Endometrium (tissue), 2 donors: ENCODE measurements around the gene TEX35.

Experiments used
- FAIRE-seq: peaks from 2 replicates; lab custom pipeline; 2012; peaks lifted over from hg19 to GRCh38; lab: Jason Lieb, UNC
- donor health status: control.
- donor health status: control.

Gene TEX35

DNA sequence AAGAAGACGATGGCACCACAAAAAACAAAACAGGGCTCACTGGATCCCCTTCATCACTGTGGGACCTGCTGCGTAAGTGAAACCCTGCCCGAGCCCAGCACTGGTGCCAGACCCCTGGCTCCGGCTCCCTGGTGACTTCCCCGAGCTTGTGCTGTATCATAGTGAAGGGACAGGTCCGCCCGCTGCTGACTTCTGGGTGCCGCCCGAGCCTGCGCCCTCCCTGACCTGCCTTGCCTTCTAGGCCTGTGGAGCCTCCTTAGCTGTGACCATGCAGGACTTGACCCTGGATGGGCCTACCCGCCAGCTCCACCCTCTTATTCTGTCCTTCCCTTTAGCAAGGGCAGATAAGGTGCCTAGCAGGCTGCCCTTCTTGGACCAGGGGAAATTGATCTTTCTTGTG, 7.9 kb downstream of the TEX35 start:
- no peak for FAIRE-seq

GRCh38 chr1:178521241-178521640, 8.3 kb downstream of the TEX35 start:
- FAIRE-seq, result no peak

GRCh38 chr1:178527117-178527516, 14.2 kb downstream of the TEX35 start:
- FAIRE-seq, result no peak

DNA sequence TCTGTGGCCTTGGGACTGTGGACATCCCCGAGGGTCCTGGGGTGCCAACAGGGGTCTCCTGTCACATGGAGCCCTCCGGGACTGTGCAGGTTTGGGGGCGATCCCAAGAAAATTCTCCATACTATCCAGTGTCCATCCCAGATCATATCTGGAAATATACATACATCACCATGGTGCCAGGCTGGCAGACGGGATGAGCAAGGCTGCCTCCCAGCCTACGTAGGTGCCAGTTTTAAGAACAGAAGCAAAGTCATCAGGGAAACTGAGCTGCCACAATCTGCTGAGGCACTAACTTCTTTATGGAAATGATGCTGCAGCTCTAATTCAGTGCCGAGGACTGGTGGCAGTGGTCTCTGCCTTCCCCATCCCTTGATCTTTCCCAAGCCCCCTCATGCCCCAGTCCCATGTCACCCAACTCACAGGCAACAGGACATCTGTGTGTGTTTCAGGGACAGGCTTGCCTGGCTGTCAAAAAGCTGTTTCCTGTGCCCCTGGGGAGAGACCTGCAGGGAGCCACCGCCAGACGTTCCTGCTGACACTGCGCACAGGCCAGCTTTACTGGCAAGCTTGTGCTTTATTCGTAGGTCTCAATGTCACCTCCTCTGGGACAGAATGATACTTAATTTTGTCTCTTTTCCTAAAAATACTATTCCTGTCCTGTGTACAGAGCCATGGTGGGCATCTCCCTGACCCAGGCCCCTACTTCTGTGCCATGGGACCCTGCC, 15.5 kb downstream of the TEX35 start:
- FAIRE-seq, result no peak

- FAIRE-seq, result no peak
Measured at GRCh38 chr1:178528953-178529335, 16.0 kb downstream of the TEX35 start.

DNA sequence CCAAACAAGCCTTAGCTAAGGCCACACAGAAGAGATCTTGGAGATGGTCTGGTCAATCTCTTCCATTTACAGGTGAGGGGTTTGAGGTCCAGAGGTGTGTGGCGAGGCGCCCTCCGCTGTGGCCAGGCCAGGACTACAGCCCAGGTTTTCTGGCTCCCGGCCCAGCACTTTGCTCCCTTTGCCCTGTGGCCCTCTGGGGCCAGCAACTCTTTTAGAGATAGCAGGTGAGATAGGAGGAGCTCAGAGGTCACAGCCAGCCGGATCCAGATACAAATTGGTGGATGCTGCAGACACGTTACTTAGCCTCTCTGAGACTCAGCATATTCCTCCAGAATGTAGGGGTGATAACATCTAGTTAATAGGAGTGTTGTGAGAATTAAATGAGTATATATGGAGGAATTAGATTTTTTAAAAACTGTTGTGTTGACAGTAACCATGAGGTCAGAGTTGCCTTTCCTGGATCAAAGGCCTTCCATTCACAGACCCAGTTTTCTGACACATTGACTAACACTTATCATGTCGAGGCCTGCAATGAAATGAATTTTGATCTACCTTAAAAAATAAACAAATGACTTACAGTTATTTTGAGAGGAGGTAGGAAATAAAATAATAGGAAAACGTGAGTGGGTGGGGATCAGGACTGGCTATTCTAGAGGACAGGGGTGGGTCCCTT, 16.6 kb downstream of the TEX35 start:
- FAIRE-seq, result no peak

- FAIRE-seq, result no peak
Measured at GRCh38 chr1:178530037-178530402, 17.1 kb downstream of the TEX35 start.

DNA sequence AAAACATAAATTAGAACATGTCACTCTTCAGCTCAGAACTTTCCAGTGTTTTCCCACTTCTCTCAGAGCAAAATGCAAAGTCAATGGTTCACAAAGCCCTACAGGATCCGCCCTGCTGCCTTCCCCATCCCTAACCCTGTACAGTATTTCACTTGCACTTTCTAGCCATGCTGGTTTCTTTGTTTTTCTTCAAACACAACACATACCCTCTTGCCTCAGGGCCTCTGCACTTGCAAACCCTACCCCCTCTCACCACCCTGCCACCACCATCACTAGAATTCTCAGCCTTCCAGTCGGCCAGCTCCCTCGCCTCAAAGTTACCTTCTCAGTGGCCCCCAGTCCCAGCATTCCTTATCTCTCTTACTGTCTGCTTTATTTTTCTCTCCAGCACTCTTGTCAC, 17.6 kb downstream of the TEX35 start:
- no peak for FAIRE-seq

- no peak for FAIRE-seq
Measured at GRCh38 chr1:178531887-178532286, 19.0 kb downstream of the TEX35 start.

DNA sequence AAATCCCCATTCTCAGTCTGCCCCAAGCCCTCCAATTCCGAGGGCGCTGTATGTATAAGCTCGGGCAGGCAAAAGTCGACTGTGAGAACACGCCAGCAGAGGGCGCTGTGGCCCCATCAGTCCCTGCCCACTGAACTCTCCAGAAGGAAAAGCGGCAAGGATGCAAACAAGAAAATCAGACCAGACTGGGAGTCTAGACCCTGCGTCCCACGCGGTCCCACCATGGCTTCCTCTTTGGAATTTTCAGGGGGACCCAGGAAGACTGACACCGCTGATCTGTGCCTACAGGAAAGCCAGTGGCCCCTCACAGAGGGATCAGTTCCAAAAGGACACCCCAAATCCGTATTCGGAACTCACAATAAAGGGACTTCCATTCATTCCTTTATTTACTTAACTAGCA, 19.5 kb downstream of the TEX35 start:
- peak; percentile 57 for FAIRE-seq

DNA sequence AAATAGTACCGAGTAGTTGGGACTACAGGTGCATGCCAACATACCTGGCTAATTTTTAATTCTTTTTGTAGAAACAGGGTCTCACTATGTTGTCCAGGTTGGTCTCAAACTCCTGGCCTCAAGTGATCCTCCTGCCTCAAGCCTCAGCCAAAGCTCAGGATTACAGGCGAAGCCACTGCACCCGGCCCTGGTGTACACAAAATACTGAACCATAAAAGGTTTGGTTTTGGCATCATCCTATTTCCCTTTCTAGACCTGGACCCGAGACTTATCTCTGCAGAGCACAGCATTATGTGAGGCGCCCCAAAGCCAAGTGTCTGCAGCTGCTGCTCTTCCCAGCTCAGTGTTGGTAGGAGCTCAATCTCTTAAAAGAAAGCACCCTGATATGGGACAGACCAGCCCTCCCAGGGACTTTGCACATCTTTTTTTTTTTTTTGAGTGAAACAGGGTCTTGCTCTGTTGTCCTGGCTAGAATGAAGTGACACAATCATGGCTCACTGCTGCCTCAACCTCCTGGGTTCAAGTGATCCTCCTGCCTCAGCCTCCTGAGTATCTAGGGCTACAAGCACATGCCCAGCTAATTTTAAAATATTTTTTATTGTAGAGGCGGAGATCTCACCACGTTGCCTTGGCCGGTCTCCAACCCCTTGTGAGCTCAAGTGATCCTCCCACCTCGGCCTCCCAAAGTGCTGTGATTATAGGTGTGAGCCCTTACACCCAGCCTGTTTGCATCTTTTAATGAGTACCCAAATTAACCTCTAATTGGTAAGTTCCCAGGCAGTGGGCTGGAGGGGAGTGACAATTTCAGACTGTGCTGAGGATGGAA, 20.4 kb downstream of the TEX35 start:
- FAIRE-seq, result no peak

DNA sequence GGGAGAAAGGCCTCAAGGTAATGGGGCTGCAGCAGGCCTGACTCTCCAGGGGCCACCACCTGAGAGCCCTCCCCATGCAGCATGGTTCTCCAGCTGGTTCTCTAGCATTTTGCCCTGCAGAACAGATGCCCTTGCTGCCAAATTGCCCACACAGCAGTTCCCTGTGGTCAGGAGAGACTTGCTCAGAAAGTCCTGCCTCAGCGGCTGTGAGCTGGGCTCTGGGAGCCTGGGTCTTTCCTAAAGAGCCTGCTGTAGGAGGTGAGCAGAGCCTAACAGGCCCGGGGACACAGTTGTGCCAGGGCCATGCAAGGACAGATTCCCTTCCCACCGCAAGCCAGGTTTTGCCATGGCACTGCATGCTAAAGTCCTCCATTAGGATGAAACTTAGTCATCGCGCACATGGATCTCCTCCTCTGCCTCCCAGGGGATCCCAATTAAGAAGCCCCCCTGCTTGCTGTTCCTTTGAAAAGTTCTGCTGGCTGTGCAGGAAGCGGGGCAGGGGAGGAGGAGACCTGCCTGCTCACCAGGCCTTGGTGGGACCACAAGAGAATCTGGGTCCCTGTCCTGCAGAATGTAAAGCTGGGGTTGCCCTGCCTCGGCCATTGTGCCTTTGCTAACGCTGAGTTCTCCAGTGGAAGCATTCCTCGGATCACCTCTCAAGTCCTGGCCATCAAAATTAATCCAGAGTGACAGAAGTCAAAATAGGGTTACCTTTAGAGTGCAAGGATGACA, 21.4 kb downstream of the TEX35 start:
- FAIRE-seq, result no peak

DNA sequence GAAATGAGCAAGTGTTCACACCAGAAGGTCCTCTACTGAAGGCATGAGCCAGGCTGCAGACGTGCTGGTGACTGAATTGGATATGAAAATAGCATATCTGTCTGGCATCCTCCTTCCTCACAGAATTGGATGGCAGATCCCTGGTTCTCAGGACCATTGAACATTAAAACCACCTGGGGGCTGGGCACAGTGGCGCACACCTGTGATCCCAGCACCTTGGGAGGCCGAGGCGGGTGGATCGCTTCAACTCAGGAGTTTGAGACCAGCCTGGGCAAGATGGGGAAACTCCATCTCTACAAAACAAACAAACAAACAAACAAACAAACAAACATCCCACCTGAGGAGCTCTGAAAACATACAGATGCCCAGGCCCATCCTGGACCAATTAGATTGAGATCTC, 23.4 kb downstream of the TEX35 start:
- FAIRE-seq, result no peak

DNA sequence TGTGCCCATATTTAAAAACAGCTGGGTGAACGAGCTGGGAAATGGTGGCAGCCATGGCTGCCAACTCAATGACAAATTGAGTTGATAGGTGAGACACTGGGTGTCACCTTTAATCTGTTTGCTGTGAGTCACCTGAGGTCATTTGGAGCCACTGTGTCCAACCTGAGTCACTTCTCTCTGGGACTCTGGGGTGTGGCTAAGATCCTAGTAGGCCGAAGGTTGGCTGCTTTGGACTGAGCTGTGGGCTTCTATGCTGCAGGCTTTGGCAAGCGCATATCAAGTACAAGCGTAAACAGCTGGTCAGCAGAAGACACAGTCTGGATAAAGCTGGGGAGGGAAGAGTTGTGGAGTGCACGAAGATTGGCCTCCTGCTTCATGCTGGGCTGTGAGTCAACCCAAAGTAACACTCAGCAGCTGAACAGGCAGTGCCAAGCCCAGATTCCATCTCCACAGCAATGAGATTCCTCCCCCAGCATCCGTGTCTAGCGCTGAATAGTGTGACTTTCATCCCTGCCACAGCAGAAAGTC, 24.0 kb downstream of the TEX35 start:
- no peak for FAIRE-seq

GRCh38 chr1:178537382-178538090, 24.6 kb downstream of the TEX35 start:
- no peak for FAIRE-seq

GRCh38 chr1:178538192-178538916, 25.4 kb downstream of the TEX35 start:
- no peak for FAIRE-seq

DNA sequence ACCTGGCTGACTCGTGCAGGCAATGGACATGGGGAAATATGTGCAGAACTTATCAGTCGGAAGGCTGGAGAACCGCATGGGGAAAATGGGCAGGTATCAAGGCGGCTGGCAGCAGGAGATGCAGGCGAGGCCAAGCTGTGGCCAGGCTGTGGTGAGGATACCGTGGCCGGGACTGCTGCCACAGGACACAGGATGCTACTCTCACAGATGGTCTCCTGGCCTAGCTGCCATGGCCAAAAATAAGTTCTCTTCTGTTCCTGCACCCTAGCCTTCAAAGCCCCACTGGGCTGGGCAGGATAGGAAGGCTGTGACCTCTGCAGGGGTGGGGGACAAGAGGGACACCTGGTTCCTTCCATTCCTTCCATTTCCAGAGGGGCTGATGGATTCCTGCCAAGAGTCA, 26.4 kb downstream of the TEX35 start:
- FAIRE-seq, result no peak

- no peak for FAIRE-seq
Measured at GRCh38 chr1:178540204-178540603, 27.3 kb downstream of the TEX35 start.

- no peak for FAIRE-seq
Measured at GRCh38 chr1:178540646-178541045, 27.7 kb downstream of the TEX35 start.

- FAIRE-seq, result no peak
Measured at GRCh38 chr1:178541379-178541778, 28.5 kb downstream of the TEX35 start.
